ES-I3 (cell line): Measurements from ENCODE around the gene B3GNT7.
A peak's percentile ranks its signal among the peaks of the same experiment; 100 is the strongest.

Source experiments
- H3K36me3 ChIP-seq: 2 replicates; pipeline ENCODE4 v1.6.1; 2013; ENCODE audit warnings: mild to moderate bottlenecking, low read length, control low read depth, moderate library complexity; ENCODE audit not compliant: insufficient read depth
- H3K4me1 ChIP-seq: 2 replicates; pipeline ENCODE4 v1.6.1; 2013; ENCODE audit warnings: mild to moderate bottlenecking, control low read depth, low read length; ENCODE audit not compliant: insufficient read depth
- H3K9ac ChIP-seq: 2 replicates; pipeline ENCODE4 v1.6.1; 2013; ENCODE audit warnings: low read depth, mild to moderate bottlenecking, low read length, moderate library complexity
- H3K9me3 ChIP-seq: 2 replicates; pipeline ENCODE4 v1.6.1; 2013; ENCODE audit warnings: mild to moderate bottlenecking, low read length, moderate library complexity; ENCODE audit not compliant: control insufficient read depth, insufficient read depth

B3GNT7 gene

GRCh38 chr2:231411831-231412617 is 16.5 kb downstream of the B3GNT7 start:
- Histone ChIP-seq H3K9ac (peak overlapping the region; percentile 73), H3K9me3 (0 out of 2 replicates have a peak, but pooled peaks cover 8% of the 10 kb centered on the region), H3K36me3 (no peaks in the 10 kb centered on the region), H3K4me1 (peaks cover 21% of the 10 kb centered on the region)

DNA sequence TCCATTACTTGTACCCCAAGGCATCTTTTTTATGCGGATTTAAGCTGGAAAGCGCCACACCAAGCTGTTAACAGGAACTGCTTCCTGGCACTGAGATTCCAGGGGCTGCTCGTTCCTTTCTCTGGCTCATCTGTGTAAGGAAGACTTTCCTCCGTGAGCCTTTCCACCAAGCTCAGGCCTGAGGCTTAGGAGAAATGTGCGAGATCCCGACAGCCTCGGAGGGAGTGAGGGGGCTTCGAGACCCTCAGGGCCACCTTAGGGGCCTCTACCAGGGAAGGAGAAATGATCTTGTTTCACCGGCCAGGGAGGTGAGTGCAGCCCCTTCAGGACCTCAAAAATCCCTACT is 17.1 kb downstream of the B3GNT7 start:
- Histone ChIP-seq H3K4me1 (peaks cover 21% of the 10 kb centered on the region), H3K9ac (no peak overlapping the region), H3K36me3 (no peaks in the 10 kb centered on the region), H3K9me3 (0 out of 2 replicates have a peak, but pooled peaks cover 8% of the 10 kb centered on the region)

DNA sequence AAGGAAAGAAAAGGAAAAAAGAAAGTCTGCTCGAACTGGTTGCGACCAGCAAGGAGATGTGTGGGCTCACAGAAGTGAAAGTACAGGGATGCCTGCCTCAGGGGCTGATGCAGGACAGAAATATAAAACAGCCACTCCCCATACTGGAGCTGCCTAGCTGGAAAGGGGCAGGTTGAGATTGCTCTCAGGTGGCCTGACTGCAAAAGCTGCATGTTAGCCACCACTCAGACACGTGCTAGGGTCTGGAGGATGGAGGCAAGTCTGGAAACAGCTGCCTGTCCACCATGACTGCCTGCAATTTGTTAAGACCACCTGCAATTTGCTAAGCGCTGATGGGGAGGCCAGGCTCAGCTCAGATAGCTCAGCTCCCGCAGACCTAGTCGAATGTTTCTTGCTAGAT is 17.9 kb downstream of the B3GNT7 start:
- Histone ChIP-seq H3K4me1 (peaks cover 21% of the 10 kb centered on the region), H3K36me3 (no peaks in the 10 kb centered on the region), H3K9me3 (0 out of 2 replicates have a peak, but pooled peaks cover 5% of the 10 kb centered on the region), H3K9ac (no peak overlapping the region)

DNA sequence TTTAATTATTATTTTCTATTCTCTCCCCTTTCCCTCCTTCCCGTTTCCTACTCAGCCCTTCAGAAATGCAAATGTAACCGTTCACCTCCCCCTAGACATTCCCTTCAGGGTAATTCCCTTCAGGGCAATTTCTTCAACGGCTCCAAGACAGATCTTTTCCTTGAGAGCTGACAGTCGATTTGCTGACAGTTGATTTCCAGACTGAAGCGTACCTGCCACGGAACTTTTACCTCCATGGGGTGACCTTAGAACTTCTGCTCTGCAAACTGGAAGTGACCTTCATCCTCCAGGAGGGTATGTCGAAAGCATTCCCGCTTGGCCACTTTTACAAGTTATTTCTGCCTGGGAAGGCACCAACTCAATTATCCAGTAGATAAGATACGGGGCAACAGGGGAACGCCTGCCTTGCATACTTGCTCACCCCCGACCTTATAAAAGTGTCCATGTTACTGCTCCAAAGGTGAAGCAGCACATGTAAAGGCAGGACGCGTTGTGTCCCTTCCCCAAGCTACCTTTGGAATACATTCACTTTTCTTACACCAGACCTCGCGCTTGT is 18.5 kb downstream of the B3GNT7 start:
- Histone ChIP-seq H3K9ac (no peak overlapping the region), H3K36me3 (no peaks in the 10 kb centered on the region), H3K9me3 (0 out of 2 replicates have a peak, but pooled peaks cover 2% of the 10 kb centered on the region), H3K4me1 (peaks cover 21% of the 10 kb centered on the region)

DNA sequence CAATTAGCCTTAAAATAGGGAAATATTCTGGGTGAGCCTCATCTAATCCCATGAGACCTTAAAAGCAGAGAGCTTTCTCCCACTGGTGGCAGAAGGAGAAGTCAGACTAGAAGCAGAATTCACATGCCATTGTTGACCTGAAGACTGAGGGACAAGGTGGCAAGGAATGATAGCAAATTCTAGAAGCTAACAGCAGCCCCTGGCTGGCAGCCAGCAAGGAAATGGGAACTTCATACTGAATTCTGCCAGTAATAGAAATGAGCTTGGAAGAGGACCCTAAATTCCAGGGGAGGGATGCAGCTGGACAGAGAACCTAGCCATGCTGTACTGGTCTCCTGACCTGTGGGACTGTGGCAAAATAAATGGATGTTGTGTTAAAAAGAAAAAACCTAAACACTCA is 19.5 kb downstream of the B3GNT7 start:
- Histone ChIP-seq H3K36me3 (no peaks in the 10 kb centered on the region), H3K9ac (no peak overlapping the region), H3K4me1 (peaks cover 21% of the 10 kb centered on the region), H3K9me3 (no peaks in the 10 kb centered on the region)

GRCh38 chr2:231418820-231419640 is 23.5 kb downstream of the B3GNT7 start:
- H3K36me3 ChIP-seq, result no peaks in the 10 kb centered on the region
- H3K9ac ChIP-seq, result no peak overlapping the region
- H3K9me3 ChIP-seq, result no peaks in the 10 kb centered on the region
- peaks cover 6% of the 10 kb centered on the region for H3K4me1 ChIP-seq

GRCh38 chr2:231421051-231421580 is 25.6 kb downstream of the B3GNT7 start:
- H3K9ac ChIP-seq, result no peak overlapping the region
- peaks cover 11% of the 10 kb centered on the region; the same call in 1 of the 2 replicates for H3K4me1 ChIP-seq
- H3K9me3 ChIP-seq, result no peaks in the 10 kb centered on the region
- H3K36me3 ChIP-seq, result no peaks in the 10 kb centered on the region

DNA sequence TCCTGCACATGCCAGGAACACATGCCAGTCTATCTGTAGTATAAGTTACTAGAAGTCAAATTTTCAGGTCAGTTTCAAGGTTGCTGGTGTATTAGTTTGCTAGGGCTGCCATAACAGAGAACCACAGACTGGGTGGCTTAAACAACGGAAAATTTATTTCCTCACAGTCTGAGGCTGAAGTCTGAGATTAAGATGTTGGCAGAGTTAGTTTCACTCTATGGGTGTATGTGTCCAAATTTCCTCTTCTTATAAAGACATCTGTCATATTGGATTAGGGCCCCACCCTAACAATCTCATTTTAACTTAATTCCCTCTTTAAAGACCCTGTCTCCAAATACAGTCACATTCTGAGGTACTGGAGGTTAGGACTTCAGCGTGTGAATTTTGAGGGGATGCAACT is 26.5 kb downstream of the B3GNT7 start:
- Histone ChIP-seq H3K36me3 (no peaks in the 10 kb centered on the region), H3K4me1 (peaks cover 13% of the 10 kb centered on the region; the same call in 1 of the 2 replicates), H3K9me3 (no peaks in the 10 kb centered on the region), H3K9ac (no peak overlapping the region)

- no peak overlapping the region for H3K9ac ChIP-seq
- no peaks in the 10 kb centered on the region for H3K9me3 ChIP-seq
- no peaks in the 10 kb centered on the region for H3K36me3 ChIP-seq
- H3K4me1 ChIP-seq, result peaks cover 13% of the 10 kb centered on the region; the same call in 1 of the 2 replicates
These were observed 27.7 kb downstream of the B3GNT7 start for GRCh38 chr2:231423176-231423575.

DNA sequence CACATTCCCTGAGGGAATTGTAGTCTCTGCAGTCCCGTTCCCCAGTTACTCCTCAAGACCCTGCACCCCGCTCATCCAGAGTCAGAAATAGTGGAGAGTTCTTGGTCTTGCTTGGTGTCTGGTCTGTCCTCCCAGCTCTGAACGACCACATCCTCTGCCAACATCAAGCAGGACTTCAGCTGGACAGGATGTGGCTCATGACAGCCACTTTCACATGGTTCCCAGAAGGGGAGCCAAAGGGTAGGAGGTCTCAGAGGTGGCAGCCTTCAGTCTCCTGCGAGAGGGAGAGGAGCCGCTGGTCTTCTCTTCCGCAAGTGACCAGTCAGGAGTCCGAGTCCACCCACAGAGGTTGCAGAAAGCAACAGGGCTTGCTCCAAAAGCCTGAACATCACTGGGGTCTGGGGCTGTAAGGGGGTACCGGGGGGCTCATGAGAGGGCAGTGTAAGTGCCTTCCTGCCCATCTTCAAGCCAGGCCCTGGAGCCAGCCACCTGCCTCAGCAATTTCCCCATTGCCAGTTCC is 29.8 kb downstream of the B3GNT7 start:
- peaks cover 13% of the 10 kb centered on the region; the same call in 1 of the 2 replicates for H3K4me1 ChIP-seq
- no peaks in the 10 kb centered on the region for H3K9me3 ChIP-seq
- no peak overlapping the region for H3K9ac ChIP-seq
- H3K36me3 ChIP-seq, result no peaks in the 10 kb centered on the region

DNA sequence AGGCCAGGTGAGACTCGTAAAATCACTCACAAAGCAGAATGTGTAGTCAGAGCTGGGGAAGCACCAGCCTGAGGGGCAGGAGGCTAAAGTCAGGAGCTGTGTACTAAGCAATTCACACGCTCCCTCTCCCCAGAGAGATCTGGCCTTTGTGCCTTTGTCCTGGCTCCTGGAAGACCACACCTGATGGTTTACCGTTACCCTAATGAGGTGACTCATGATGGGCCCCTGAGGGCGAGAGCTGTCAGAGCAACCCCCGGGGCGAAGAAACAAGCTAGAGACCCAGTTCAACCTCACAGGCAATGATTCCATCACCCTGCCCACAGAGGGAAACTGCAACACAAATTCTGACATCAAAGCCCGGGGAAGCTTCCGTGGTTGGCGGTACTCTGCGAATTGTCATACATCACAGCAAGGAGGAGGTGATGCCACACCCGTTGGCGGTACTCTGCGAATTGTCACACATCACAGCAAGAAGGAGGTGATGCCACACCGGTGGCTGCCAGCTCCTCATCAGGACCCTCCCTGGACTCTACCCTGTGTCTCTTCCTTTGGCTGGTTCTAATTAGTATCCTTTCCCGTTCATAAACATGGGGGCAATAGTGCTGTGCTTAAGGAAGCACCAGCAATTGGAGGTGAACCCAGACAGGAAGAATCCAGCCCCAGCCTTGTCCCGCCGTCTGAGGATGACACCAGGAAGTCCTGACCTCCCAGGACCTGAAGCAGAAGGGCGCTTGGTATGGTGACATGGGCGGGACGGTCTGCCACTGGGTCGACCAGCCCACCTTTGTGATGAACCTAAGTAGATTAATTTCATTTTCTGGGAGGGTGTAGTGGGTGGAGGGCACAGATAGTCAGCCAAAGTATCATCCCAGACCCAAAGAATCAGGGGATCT is 30.5 kb downstream of the B3GNT7 start:
- H3K36me3 ChIP-seq, result no peaks in the 10 kb centered on the region
- H3K9ac ChIP-seq, result no peak overlapping the region
- peaks cover 2% of the 10 kb centered on the region; the same call in 1 of the 2 replicates for H3K9me3 ChIP-seq
- peaks cover 13% of the 10 kb centered on the region; the same call in 1 of the 2 replicates for H3K4me1 ChIP-seq

DNA sequence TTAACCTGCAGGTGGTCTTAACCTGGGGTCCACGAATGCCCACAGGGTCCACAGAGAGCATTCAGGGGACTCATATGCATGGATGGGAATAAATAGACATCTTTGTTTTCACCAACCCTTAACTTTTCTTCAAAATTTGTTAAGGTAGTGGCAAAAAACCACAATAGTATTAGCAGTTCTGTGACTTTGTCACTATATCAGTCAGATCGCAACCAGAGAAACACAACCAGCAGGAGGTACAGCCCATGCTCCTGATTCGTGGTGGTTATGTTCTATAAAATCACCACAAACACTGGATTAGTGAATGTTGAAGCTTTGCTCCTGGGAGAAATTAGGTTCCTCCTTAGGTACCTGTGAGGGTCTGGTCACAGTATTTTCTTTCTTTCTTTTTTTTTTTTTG is 31.6 kb downstream of the B3GNT7 start:
- Histone ChIP-seq H3K9me3 (peaks cover 10% of the 10 kb centered on the region), H3K9ac (no peak overlapping the region), H3K36me3 (no peaks in the 10 kb centered on the region), H3K4me1 (peaks cover 13% of the 10 kb centered on the region; the same call in 1 of the 2 replicates)

DNA sequence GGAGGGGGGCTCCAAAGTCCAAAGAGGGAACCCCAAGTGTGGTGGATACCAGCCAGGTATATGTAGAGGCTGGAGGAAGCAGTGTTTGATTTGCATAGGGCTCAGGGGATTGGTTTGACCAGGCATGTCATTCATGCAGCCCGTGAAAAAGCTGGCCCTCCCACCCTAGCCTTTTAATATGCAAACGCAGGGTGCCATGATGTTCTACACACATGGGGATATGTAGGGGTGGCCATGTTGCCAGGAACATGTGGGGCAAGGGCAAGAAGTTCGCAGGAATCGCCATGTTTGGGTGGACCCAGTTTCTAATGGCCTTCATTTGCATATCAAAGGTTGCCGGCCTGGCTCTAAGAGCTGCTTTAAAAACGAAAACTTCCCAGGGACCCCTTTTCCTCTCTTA is 33.6 kb downstream of the B3GNT7 start:
- Histone ChIP-seq H3K9ac (no peak overlapping the region), H3K36me3 (no peaks in the 10 kb centered on the region), H3K9me3 (peaks cover 10% of the 10 kb centered on the region), H3K4me1 (peaks cover 13% of the 10 kb centered on the region; the same call in 1 of the 2 replicates)
